ENCODE measurements around the gene COMT.
"Not testable (repeated sequence)": the region's sequence is repeated elsewhere in the genome, so short reads cannot be mapped to it uniquely, and the experiment has no call there.

COMT gene

DNA sequence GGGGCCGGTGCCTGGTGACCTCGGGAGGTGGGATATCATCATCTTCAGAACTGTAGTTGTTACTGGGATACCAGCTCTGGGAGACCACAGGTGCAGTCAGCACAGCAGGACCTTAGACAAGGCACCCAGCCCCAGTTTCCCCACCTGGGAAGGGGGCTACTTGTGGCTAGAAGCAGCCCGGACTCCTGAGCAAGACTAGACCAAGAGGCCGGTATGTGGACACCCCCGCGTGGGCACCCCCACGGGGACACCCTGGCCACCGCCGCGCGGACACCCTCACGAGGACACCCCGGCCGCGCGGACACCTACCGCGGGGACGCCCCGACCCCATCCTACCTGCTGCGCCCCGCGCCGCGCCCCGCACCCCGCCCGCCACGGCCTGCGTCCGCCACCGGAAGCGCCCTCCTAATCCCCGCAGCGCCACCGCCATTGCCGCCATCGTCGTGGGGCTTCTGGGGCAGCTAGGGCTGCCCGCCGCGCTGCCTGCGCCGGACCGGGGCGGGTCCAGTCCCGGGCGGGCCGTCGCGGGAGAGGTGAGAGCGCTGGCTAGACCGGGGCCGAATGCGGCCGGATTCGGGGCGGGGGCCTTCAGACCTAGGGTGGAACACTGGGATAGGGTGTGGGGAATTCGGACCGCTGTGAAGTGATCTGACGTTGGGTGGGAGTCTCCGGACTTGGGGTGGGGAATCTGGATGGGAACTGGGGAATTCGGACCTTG, at the start of gene COMT, which contains the start of gene TXNRD2:
COMT (plus strand) TSS at position 408 of the 718 bp plus-strand sequence. CDS start 20,755 bp downstream, outside the sequence.
TXNRD2 (minus strand) TSS at position 454 of the 718 bp plus-strand sequence; CDS start at position 439, 15 bp downstream.
- peak; percentile 80 for DNase-seq

GRCh38 chr22:19892257-19892879, 49.2 kb upstream of the COMT start:
- DNase-seq = no peak

DNA sequence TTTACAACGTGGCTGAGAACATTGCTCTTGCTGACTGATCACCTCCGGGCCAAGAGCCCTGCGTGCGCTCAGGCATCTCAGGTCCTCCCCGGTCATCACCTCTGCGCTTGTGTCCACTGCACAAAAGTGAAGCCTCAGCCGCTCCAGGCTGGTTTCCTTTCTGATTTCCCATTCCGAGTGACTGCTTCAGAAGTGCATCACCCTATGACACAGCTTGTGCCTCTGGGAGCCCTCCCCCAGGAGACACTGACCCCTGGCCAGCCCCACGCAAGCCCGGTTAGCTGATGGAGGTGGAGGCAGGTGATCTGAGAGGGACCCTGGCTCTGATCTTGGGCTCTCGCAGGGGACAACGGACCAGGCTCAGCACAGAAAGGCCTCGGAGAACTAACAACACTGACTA, 48.6 kb upstream of the COMT start:
- DNase-seq = no peak

- DNase-seq = no peak
These were observed 48.2 kb upstream of the COMT start for GRCh38 chr22:19893363-19893762.

GRCh38 chr22:19895160-19895849, 46.3 kb upstream of the COMT start:
- no peak for DNase-seq

- no peak for DNase-seq
These were observed 44.8 kb upstream of the COMT start for GRCh38 chr22:19896665-19897355.

GRCh38 chr22:19897726-19898125, 43.8 kb upstream of the COMT start:
- DNase-seq = no peak

- DNase-seq = no peak
These were observed 43.4 kb upstream of the COMT start for GRCh38 chr22:19898145-19898544.

GRCh38 chr22:19898831-19899567, 42.6 kb upstream of the COMT start:
- no peak for DNase-seq

DNA sequence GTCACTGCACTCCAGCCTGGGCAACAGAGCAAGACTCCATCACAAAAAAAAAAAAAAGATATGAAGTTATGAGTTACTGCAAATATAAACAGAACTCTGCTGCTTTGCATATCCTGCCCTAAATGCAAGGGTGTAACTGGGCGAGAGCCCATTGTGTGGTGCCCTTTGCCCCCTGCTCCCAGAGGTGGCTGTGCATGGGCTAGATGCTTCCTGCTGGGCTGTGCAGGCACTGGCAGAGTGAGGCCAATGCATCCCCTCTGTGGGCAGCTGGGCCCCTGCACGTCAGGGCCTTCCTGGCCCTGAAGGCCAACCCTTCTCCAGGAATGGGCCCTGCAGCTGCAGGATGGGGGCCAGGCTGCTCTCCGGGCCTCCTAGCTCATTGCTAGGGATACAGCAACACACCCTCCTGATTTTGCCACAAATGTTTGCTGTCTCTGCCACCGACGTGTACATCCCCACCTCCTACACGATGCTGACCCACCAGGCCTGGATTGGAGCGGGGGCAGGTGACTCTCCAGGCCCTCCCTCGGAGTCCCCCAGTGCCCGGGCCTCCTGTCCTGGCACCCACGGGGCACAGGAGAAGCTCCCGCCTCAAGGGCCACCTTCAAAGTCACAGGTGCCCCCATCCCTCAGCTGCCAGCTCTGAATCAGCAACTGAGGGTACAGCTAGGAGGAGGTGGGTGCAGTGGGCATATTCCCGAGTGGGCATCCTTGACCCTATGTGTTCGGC, 40.7 kb upstream of the COMT start:
- DNase-seq = no peak

- DNase-seq = no peak
These were observed 39.9 kb upstream of the COMT start for GRCh38 chr22:19901577-19902244.

- no peak for DNase-seq
These were observed 39.3 kb upstream of the COMT start for GRCh38 chr22:19902245-19902715.

GRCh38 chr22:19903031-19903430, 38.5 kb upstream of the COMT start:
- DNase-seq = no peak

DNA sequence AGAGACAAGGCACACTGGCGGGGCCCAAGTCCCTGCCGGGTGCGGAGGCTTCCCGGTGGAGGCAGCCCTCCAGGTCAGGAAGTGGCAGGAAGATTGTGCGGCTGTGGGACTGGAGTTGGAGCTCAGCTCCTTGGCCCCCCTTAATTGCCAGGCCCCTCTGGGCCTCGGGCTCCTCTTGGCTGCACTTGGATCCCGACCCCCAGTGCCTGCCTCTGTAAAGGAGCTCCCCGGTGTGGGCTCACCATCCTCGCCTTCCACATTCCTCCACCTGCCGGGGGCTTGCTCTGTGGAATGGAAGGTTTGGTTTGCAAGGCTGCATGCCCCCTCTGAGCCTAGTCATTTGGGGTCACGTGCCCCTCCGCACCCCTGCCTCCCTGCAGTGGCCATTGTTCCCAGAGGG, 38.1 kb upstream of the COMT start:
- no peak for DNase-seq

GRCh38 chr22:19904174-19904856, 37.3 kb upstream of the COMT start:
- DNase-seq = no peak

GRCh38 chr22:19904935-19905334, 36.6 kb upstream of the COMT start:
- no peak for DNase-seq

GRCh38 chr22:19905347-19906276, 36.0 kb upstream of the COMT start:
- DNase-seq = no peak

DNA sequence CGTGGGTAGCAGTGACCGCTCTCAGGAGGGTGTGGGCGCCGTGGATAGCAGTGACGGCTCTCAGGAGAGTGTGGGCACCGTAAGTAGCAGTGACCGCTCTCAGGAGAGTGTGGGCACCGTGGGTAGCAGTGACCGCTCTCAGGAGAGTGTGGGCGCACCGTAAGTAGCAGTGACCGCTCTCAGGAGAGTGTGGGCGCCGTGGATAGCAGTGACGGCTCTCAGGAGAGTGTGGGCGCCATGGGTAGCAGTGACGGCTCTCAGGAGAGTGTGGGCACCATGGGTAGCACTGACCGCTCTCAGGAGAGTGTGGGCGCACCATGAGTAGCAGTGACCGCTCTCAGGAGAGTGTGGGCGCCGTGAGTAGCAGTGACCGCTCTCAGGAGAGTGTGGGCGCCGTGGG, 34.7 kb upstream of the COMT start:
- not testable (repeated sequence) for DNase-seq

DNA sequence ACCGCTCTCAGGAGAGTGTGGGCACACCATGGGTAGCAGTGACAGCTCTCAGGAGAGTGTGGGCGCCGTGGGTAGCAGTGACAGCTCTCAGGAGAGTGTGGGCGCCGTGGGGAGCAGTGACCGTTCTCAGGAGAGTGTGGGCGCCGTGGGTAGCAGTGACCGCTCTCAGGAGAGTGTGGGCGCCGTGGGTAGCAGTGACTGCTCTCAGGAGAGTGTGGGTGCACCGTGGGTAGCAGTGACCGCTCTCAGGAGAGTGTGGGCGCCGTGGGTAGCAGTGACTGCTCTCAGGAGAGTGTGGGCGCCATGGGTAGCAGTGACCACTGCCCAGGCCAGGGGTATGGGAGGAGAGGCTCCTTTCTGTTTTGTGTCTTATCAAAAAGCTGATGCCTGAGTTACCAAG, 33.7 kb upstream of the COMT start:
- DNase-seq = not testable (repeated sequence)

Measured in right forelimb (tissue), 1 donor.